OCI-LY1 (cell line): ENCODE results near the gene CRISPLD2.

Source experiments
- H2AFZ ChIP-seq: fragments of 200-600 bp; sonication (generic), shearing (Covaris generic); 2 replicates; pipeline ENCODE4 v1.6.0; 2014; ENCODE audit warnings: antibody characterized with exemption, mild to moderate bottlenecking, low read length
- H3F3A ChIP-seq: fragments of 200-600 bp; sonication (generic), shearing (Covaris generic); 2 replicates; pipeline ENCODE4 v1.6.0; 2014; ENCODE audit warnings: mild to moderate bottlenecking, antibody characterized with exemption, low read length, moderate library complexity; ENCODE audit not compliant: insufficient read depth
- H3K27ac ChIP-seq: fragments of 200-600 bp; sonication (generic); 2 replicates; pipeline ENCODE4 v1.5.1; 2014; ENCODE audit warnings: low read length, mixed run types, mild to moderate bottlenecking, low read depth; ENCODE audit not compliant: poor library complexity, severe bottlenecking
- H3K27me3 ChIP-seq: fragments of 200-600 bp; sonication (generic); 2 replicates; pipeline ENCODE4 v1.6.0; 2014; ENCODE audit warnings: antibody characterized with exemption, mild to moderate bottlenecking, low read length, moderate library complexity; ENCODE audit not compliant: insufficient read depth
- H3K36me3 ChIP-seq: fragments of 200-600 bp; sonication (generic); 2 replicates; pipeline ENCODE4 v1.6.1; 2014; ENCODE audit warnings: mild to moderate bottlenecking, antibody characterized with exemption, low read length, moderate library complexity, mixed read lengths; ENCODE audit not compliant: insufficient read depth
- H3K4me1 ChIP-seq: fragments of 200-600 bp; sonication (generic); 2 replicates; pipeline ENCODE4 v1.5.1; 2014; ENCODE audit warnings: mild to moderate bottlenecking, low read length, moderate library complexity; ENCODE audit not compliant: insufficient read depth, severe bottlenecking
- H3K4me2 ChIP-seq: fragments of 200-600 bp; sonication (generic), shearing (Covaris generic); 2 replicates; pipeline ENCODE4 v1.6.1; 2014; ENCODE audit warnings: low read length
- H3K4me3 ChIP-seq: fragments of 200-600 bp; sonication (generic); 2 replicates; pipeline ENCODE4 v1.5.1; 2014; ENCODE audit warnings: low read length, low read depth, mild to moderate bottlenecking, mixed read lengths; ENCODE audit not compliant: poor library complexity, severe bottlenecking
- H3K79me2 ChIP-seq: fragments of 200-600 bp; shearing (Covaris generic); 2 replicates; pipeline ENCODE4 v1.6.1; 2016; ENCODE audit warnings: mixed run types, low read length, mixed read lengths; ENCODE audit not compliant: insufficient read depth
- H3K9ac ChIP-seq: fragments of 200-600 bp; sonication (generic), shearing (Covaris generic); 2 replicates; pipeline ENCODE4 v1.6.1; 2014; ENCODE audit warnings: mild to moderate bottlenecking, low read length, mixed read lengths
- H3K9me2 ChIP-seq: fragments of 200-600 bp; sonication (generic), shearing (Covaris generic); 2 replicates; pipeline ENCODE4 v1.6.1; 2014; ENCODE audit warnings: low read depth, mild to moderate bottlenecking, low read length, mixed read lengths
- H3K9me3 ChIP-seq: fragments of 200-600 bp; shearing (Covaris generic); 2 replicates; pipeline ENCODE4 v1.6.1; 2014; ENCODE audit warnings: low read length, mixed read lengths
- H4K20me1 ChIP-seq: fragments of 200-600 bp; sonication (generic), shearing (Covaris generic); 2 replicates; pipeline ENCODE4 v1.6.0; 2016; ENCODE audit warnings: mild to moderate bottlenecking, low read length; ENCODE audit not compliant: insufficient read depth
- EZH2 ChIP-seq: fragments of 200-600 bp; sonication (generic), shearing (Covaris generic); IDR thresholded peaks from 2 replicates; pipeline ENCODE4 v1.8.0; 2017; ENCODE audit warnings: borderline replicate concordance, mixed run types, mild to moderate bottlenecking, antibody characterized with exemption, low read length, moderate library complexity, mixed read lengths
- TF ChIP-seq, protein P1 (sequence below): fragments of 200-600 bp; sonication (generic), shearing (Covaris generic); IDR thresholded peaks from 2 replicates; pipeline ENCODE4 v1.5.1; 2017; ENCODE audit warnings: mild to moderate bottlenecking, antibody characterized with exemption, low read length, moderate library complexity, mixed read lengths

The CRISPLD2 gene

DNA sequence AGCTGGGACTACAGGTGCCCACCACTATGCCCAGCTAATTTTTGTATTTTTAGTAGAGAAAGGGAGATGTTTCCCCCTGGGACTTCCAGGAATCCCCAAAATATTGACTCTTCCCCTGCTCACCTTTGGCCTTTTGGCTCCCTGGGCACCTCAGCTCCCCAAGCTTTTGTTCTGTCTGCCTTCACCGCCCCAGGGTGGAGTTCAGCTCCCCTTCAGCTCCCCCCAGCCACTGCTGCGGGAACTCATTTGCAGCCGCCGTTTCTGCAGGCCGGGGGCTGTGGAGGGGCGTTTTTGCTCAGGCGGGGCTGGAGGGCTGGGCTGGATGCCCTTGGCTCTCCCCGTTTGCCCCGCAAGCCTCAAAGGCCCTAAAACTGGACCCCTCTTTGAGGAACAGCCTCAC, 47.9 kb downstream of the CRISPLD2 start:
- Histone ChIP-seq H3K4me3 (no peak overlapping the region), H3K27ac (no peak overlapping the region), H3K27me3 (no peaks in the 10 kb centered on the region; the same call in 1 of the 2 replicates), H2AFZ (no peak overlapping the region), H3K4me1 (no peaks in the 10 kb centered on the region), H3K9me2 (no peaks in the 10 kb centered on the region), H3F3A (no peaks in the 10 kb centered on the region), H3K9ac (no peak overlapping the region), H3K79me2 (no peaks in the 10 kb centered on the region), H3K36me3 (no peaks in the 10 kb centered on the region), H3K4me2 (no peak overlapping the region), H4K20me1 (no peaks in the 10 kb centered on the region), H3K9me3 (no peaks in the 10 kb centered on the region)
- no peak for TF ChIP-seq EZH2
- TF ChIP-seq, protein P1, sequence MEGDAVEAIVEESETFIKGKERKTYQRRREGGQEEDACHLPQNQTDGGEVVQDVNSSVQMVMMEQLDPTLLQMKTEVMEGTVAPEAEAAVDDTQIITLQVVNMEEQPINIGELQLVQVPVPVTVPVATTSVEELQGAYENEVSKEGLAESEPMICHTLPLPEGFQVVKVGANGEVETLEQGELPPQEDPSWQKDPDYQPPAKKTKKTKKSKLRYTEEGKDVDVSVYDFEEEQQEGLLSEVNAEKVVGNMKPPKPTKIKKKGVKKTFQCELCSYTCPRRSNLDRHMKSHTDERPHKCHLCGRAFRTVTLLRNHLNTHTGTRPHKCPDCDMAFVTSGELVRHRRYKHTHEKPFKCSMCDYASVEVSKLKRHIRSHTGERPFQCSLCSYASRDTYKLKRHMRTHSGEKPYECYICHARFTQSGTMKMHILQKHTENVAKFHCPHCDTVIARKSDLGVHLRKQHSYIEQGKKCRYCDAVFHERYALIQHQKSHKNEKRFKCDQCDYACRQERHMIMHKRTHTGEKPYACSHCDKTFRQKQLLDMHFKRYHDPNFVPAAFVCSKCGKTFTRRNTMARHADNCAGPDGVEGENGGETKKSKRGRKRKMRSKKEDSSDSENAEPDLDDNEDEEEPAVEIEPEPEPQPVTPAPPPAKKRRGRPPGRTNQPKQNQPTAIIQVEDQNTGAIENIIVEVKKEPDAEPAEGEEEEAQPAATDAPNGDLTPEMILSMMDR = no peak

DNA sequence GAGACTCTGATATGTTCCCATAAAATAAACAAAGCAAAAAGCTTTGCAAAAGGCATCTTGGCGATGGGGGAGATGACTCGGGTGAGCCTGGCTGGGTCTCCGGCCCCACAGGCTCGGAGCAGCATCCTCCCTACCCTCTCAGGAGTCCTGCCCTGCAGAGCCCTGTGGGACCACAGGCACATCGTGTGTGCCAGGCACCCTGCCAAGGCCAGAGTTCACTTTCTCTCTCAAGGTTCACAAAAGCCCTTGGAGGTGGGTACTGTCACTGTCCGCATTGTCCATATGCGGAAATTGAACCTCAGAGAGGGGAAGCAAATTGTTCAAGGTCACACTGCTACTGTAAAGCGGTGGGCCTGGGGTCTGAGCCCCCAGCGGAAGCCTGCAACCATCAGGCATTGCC, 48.5 kb downstream of the CRISPLD2 start:
- Histone ChIP-seq H3K9me3 (no peaks in the 10 kb centered on the region), H3F3A (no peaks in the 10 kb centered on the region), H3K9me2 (no peaks in the 10 kb centered on the region), H2AFZ (no peak overlapping the region), H3K36me3 (no peaks in the 10 kb centered on the region), H3K27ac (no peak overlapping the region), H3K27me3 (no peaks in the 10 kb centered on the region; the same call in 1 of the 2 replicates), H3K4me1 (no peaks in the 10 kb centered on the region), H4K20me1 (no peaks in the 10 kb centered on the region), H3K4me3 (no peak overlapping the region), H3K4me2 (no peak overlapping the region), H3K9ac (no peak overlapping the region), H3K79me2 (no peaks in the 10 kb centered on the region)
- no peak for TF ChIP-seq EZH2
- TF ChIP-seq, protein P1 = no peak

DNA sequence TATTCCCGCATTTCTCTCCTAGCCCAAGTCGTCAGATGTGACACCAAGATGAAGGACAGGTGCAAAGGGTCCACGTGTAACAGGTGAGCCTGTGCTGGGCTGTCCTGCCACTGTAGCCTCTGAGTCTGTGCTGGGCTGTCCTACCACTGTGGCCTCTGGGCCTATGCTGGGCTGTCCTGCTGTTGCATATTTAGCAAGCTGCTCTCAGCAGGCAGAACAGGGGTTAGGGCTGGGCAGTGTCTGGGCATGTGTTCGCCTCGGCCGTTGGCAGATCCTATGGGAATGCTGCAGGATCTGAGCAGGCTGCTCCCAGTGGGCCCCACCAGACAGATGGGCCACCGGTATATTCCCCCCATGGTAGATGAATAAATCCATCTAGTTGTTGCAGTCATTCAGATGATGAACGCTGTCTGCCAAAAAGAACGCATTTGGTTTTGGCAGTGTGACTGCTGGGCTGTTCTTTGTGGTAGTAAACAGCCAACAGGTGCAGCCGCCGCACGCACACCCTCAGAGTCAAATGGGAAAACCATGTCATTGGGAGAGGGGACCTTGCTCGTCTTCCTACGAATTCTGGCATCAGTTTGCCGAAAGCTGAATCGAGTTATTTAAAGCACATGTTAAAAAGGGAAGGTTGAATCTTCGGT, 49.2 kb downstream of the CRISPLD2 start:
- no peaks in the 10 kb centered on the region for H3K36me3 ChIP-seq
- H4K20me1 ChIP-seq = no peaks in the 10 kb centered on the region
- no peaks in the 10 kb centered on the region for H3K4me1 ChIP-seq

More for the DNA sequence above, 49.2 kb downstream of the CRISPLD2 start:
- no peak overlapping the region for H3K9ac ChIP-seq
- H3F3A ChIP-seq = no peaks in the 10 kb centered on the region
- no peaks in the 10 kb centered on the region for H3K9me3 ChIP-seq
- H2AFZ ChIP-seq = no peak overlapping the region
- no peak overlapping the region for H3K27ac ChIP-seq
- H3K27me3 ChIP-seq = no peaks in the 10 kb centered on the region; the same call in 1 of the 2 replicates
- H3K4me3 ChIP-seq = no peak overlapping the region
- no peaks in the 10 kb centered on the region for H3K79me2 ChIP-seq
- TF ChIP-seq EZH2 = no peak
- TF ChIP-seq, protein P1 = no peak
- no peaks in the 10 kb centered on the region for H3K9me2 ChIP-seq
- H3K4me2 ChIP-seq = no peak overlapping the region
